ENCODE data around the gene NLRP3.

DNA sequence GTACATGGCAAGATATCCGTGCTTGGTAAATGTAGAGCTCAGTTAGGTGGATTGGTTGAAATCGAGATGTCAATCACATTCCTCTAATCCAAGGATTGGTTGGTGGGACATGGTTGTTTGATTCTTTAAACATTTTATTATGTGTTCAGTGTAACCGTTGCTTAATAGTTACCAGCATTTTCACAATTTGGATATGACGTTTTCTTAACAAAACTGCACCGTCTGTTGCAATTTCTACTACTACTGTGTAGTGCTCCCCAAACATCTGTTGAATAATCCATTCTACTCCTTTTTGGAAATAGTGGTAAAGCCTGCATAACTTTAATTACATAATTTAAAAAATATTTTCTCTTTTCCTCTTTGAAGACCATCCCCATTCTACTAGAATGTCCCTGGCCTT lies 25.6 kb downstream of the NLRP3 start:
- TF ChIP-seq, protein P1, sequence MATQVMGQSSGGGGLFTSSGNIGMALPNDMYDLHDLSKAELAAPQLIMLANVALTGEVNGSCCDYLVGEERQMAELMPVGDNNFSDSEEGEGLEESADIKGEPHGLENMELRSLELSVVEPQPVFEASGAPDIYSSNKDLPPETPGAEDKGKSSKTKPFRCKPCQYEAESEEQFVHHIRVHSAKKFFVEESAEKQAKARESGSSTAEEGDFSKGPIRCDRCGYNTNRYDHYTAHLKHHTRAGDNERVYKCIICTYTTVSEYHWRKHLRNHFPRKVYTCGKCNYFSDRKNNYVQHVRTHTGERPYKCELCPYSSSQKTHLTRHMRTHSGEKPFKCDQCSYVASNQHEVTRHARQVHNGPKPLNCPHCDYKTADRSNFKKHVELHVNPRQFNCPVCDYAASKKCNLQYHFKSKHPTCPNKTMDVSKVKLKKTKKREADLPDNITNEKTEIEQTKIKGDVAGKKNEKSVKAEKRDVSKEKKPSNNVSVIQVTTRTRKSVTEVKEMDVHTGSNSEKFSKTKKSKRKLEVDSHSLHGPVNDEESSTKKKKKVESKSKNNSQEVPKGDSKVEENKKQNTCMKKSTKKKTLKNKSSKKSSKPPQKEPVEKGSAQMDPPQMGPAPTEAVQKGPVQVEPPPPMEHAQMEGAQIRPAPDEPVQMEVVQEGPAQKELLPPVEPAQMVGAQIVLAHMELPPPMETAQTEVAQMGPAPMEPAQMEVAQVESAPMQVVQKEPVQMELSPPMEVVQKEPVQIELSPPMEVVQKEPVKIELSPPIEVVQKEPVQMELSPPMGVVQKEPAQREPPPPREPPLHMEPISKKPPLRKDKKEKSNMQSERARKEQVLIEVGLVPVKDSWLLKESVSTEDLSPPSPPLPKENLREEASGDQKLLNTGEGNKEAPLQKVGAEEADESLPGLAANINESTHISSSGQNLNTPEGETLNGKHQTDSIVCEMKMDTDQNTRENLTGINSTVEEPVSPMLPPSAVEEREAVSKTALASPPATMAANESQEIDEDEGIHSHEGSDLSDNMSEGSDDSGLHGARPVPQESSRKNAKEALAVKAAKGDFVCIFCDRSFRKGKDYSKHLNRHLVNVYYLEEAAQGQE (tag by site-specific recombination; IDR thresholded peaks at IDR 0.05) = no peak
- TF ChIP-seq, protein P2, sequence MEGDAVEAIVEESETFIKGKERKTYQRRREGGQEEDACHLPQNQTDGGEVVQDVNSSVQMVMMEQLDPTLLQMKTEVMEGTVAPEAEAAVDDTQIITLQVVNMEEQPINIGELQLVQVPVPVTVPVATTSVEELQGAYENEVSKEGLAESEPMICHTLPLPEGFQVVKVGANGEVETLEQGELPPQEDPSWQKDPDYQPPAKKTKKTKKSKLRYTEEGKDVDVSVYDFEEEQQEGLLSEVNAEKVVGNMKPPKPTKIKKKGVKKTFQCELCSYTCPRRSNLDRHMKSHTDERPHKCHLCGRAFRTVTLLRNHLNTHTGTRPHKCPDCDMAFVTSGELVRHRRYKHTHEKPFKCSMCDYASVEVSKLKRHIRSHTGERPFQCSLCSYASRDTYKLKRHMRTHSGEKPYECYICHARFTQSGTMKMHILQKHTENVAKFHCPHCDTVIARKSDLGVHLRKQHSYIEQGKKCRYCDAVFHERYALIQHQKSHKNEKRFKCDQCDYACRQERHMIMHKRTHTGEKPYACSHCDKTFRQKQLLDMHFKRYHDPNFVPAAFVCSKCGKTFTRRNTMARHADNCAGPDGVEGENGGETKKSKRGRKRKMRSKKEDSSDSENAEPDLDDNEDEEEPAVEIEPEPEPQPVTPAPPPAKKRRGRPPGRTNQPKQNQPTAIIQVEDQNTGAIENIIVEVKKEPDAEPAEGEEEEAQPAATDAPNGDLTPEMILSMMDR (tag by site-specific recombination; IDR thresholded peaks at IDR 0.05) = no peak
- TF ChIP-seq ZNF146 (tag by site-specific recombination; IDR thresholded peaks at IDR 0.05) (no peak), ZNF366 (tag by site-specific recombination; conservative IDR thresholded peaks at IDR 0.05) (no peak), ZNF830 (tag by site-specific recombination; IDR thresholded peaks at IDR 0.05; ENCODE audit: low read depth) (no peak)

Measured in HEK293 (cell line).